ENCODE results near the gene MGST1.

The MGST1 gene

GRCh38 chr12:16324772-16325171 lies 22.7 kb upstream of the MGST1 start:
- no peak overlapping the region for H3K9ac ChIP-seq (ENCODE audit: low read length in 5 of 5)
- H3K9me3 ChIP-seq (ENCODE audit: control insufficient read depth in 5 of 5, low read length in 5 of 5) = peaks cover 0 to 10% (median 0%) of the 10 kb centered on the region in 5 donors
- no peaks in the 10 kb centered on the region for H3K36me3 ChIP-seq (ENCODE audit: control insufficient read depth in 5 of 5, insufficient read depth in 5 of 5, low read length in 5 of 5)
- no peaks in the 10 kb centered on the region for H3K27me3 ChIP-seq (ENCODE audit: control insufficient read depth in 5 of 5, insufficient read depth in 4 of 5, low read length in 5 of 5)
- no peak overlapping the region for H3K27ac ChIP-seq (ENCODE audit: low read depth, low read length)
- H3K4me1 ChIP-seq (ENCODE audit: control insufficient read depth in 5 of 5, insufficient read depth in 5 of 5, low read length in 5 of 5) = no peaks in the 10 kb centered on the region
- H3K4me3 ChIP-seq (ENCODE audit: low read depth in 1 of 5, low read length in 5 of 5) = no peak overlapping the region

- Histone ChIP-seq H3K4me3 (ENCODE audit: low read depth in 1 of 5, low read length in 5 of 5) (no peak overlapping the region), H3K36me3 (ENCODE audit: control insufficient read depth in 5 of 5, insufficient read depth in 5 of 5, low read length in 5 of 5) (no peaks in the 10 kb centered on the region), H3K9me3 (ENCODE audit: control insufficient read depth in 5 of 5, low read length in 5 of 5) (peaks cover 0 to 10% (median 0%) of the 10 kb centered on the region in 5 donors), H3K4me1 (ENCODE audit: control insufficient read depth in 5 of 5, insufficient read depth in 5 of 5, low read length in 5 of 5) (no peaks in the 10 kb centered on the region), H3K27me3 (ENCODE audit: control insufficient read depth in 5 of 5, insufficient read depth in 4 of 5, low read length in 5 of 5) (no peaks in the 10 kb centered on the region), H3K27ac (ENCODE audit: low read depth, low read length) (no peak overlapping the region), H3K9ac (ENCODE audit: low read length in 5 of 5) (no peak overlapping the region)
Observed at GRCh38 chr12:16325426-16325825, 22.0 kb upstream of the MGST1 start.

GRCh38 chr12:16327963-16328362 lies 19.5 kb upstream of the MGST1 start:
- Histone ChIP-seq H3K36me3 (ENCODE audit: control insufficient read depth in 5 of 5, insufficient read depth in 5 of 5, low read length in 5 of 5) (no peaks in the 10 kb centered on the region), H3K9ac (ENCODE audit: low read length in 5 of 5) (no peak overlapping the region)

DNA sequence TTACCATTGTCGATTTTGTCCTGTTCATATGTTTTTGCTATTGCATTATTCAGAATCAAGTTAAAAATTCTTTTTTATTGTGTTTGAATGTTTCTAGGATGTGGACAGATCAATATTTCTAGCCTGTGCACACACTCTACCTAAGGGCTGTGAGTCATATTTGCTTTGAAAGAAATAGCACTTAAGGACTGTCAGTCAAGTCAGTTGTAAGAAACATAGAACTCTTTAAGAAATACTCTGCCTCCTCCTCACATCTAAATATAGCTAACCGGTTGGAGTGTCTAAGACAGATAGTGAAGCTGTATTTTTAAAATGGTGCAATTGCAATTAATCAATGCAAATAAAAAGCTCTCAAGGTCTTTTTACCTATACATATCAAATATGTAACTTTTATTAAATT lies 17.9 kb upstream of the MGST1 start:
- Histone ChIP-seq H3K4me1 (ENCODE audit: control insufficient read depth in 5 of 5, insufficient read depth in 5 of 5, low read length in 5 of 5) (no peaks in the 10 kb centered on the region), H3K4me3 (ENCODE audit: low read depth in 1 of 5, low read length in 5 of 5) (no peak overlapping the region), H3K9ac (ENCODE audit: low read length in 5 of 5) (no peak overlapping the region), H3K27me3 (ENCODE audit: control insufficient read depth in 5 of 5, insufficient read depth in 4 of 5, low read length in 5 of 5) (no peaks in the 10 kb centered on the region), H3K27ac (ENCODE audit: low read depth, low read length) (no peak overlapping the region), H3K9me3 (ENCODE audit: control insufficient read depth in 5 of 5, low read length in 5 of 5) (peaks cover 0 to 10% (median 0%) of the 10 kb centered on the region in 5 donors), H3K36me3 (ENCODE audit: control insufficient read depth in 5 of 5, insufficient read depth in 5 of 5, low read length in 5 of 5) (peaks cover 0 to 2% (median 0%) of the 10 kb centered on the region in 5 donors)

More at GRCh38 chr12:16327963-16328362, 19.5 kb upstream of the MGST1 start:
- H3K27me3 ChIP-seq (ENCODE audit: control insufficient read depth in 5 of 5, insufficient read depth in 4 of 5, low read length in 5 of 5) = no peaks in the 10 kb centered on the region
- H3K4me3 ChIP-seq (ENCODE audit: low read depth in 1 of 5, low read length in 5 of 5) = no peak overlapping the region
- H3K27ac ChIP-seq (ENCODE audit: low read depth, low read length) = no peak overlapping the region
- peaks cover 0 to 10% (median 0%) of the 10 kb centered on the region in 5 donors for H3K9me3 ChIP-seq (ENCODE audit: control insufficient read depth in 5 of 5, low read length in 5 of 5)
- H3K4me1 ChIP-seq (ENCODE audit: control insufficient read depth in 5 of 5, insufficient read depth in 5 of 5, low read length in 5 of 5) = no peaks in the 10 kb centered on the region

- Histone ChIP-seq H3K9me3 (ENCODE audit: control insufficient read depth in 5 of 5, low read length in 5 of 5) (peaks cover 0 to 10% (median 0%) of the 10 kb centered on the region in 5 donors), H3K27ac (ENCODE audit: low read depth, low read length) (no peak overlapping the region), H3K36me3 (ENCODE audit: control insufficient read depth in 5 of 5, insufficient read depth in 5 of 5, low read length in 5 of 5) (peaks cover 0 to 3% (median 0%) of the 10 kb centered on the region in 5 donors), H3K4me1 (ENCODE audit: control insufficient read depth in 5 of 5, insufficient read depth in 5 of 5, low read length in 5 of 5) (no peaks in the 10 kb centered on the region), H3K27me3 (ENCODE audit: control insufficient read depth in 5 of 5, insufficient read depth in 4 of 5, low read length in 5 of 5) (no peaks in the 10 kb centered on the region), H3K4me3 (ENCODE audit: low read depth in 1 of 5, low read length in 5 of 5) (no peak overlapping the region), H3K9ac (ENCODE audit: low read length in 5 of 5) (no peak overlapping the region)
Observed at GRCh38 chr12:16330560-16330959, 16.9 kb upstream of the MGST1 start.

DNA sequence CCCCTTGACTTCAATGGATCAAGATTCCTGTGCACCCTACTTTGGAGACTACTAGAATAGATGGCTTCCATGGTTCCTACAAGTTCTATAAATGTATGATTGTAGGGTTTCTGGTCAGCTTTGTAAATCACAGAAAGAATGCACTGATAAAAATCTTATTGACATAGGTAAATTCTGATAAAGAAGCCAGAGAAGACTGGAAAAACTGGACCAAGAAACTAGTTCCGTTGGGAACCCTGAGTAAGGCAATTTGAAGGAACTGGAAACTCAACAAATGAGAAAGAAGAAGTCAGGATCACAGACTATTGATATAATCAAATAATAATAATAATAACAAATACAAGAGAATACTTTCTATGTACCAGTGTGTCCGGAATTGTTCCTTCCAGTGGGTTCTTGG lies 15.4 kb upstream of the MGST1 start:
- Histone ChIP-seq H3K27me3 (ENCODE audit: control insufficient read depth in 5 of 5, insufficient read depth in 4 of 5, low read length in 5 of 5) (no peaks in the 10 kb centered on the region), H3K36me3 (ENCODE audit: control insufficient read depth in 5 of 5, insufficient read depth in 5 of 5, low read length in 5 of 5) (peaks cover 0 to 3% (median 0%) of the 10 kb centered on the region in 5 donors), H3K4me1 (ENCODE audit: control insufficient read depth in 5 of 5, insufficient read depth in 5 of 5, low read length in 5 of 5) (no peaks in the 10 kb centered on the region), H3K27ac (ENCODE audit: low read depth, low read length) (no peak overlapping the region), H3K4me3 (ENCODE audit: low read depth in 1 of 5, low read length in 5 of 5) (no peak overlapping the region), H3K9me3 (ENCODE audit: control insufficient read depth in 5 of 5, low read length in 5 of 5) (peaks cover 0 to 10% (median 0%) of the 10 kb centered on the region in 5 donors), H3K9ac (ENCODE audit: low read length in 5 of 5) (no peak overlapping the region)

DNA sequence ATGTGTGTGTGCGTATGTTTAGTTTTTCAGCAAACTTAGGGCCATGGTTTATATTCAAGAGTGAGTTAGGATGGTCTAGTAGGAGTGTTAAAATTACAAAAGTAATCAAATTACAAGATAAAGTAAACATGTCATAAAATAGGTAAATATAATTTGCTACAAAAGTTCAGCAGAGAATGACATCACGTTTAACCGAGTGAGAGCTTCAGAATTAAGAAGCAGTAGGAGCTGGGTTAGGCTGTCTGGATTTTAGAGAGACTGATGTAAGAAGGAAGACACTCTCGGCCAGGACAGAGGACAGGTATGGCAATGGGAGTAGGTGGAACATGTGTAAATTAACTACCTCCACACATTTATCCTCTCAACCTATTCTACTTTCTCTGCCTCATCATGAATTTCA lies 11.6 kb upstream of the MGST1 start:
- H3K36me3 ChIP-seq (ENCODE audit: control insufficient read depth in 5 of 5, insufficient read depth in 5 of 5, low read length in 5 of 5) = peaks cover 0 to 3% (median 0%) of the 10 kb centered on the region in 5 donors
- no peaks in the 10 kb centered on the region for H3K27me3 ChIP-seq (ENCODE audit: control insufficient read depth in 5 of 5, insufficient read depth in 4 of 5, low read length in 5 of 5)
- no peak overlapping the region for H3K4me3 ChIP-seq (ENCODE audit: low read depth in 1 of 5, low read length in 5 of 5)
- no peaks in the 10 kb centered on the region for H3K4me1 ChIP-seq (ENCODE audit: control insufficient read depth in 5 of 5, insufficient read depth in 5 of 5, low read length in 5 of 5)
- H3K27ac ChIP-seq (ENCODE audit: low read depth, low read length) = no peak overlapping the region
- no peak overlapping the region for H3K9ac ChIP-seq (ENCODE audit: low read length in 5 of 5)
- H3K9me3 ChIP-seq (ENCODE audit: control insufficient read depth in 5 of 5, low read length in 5 of 5) = no peaks in the 10 kb centered on the region

DNA sequence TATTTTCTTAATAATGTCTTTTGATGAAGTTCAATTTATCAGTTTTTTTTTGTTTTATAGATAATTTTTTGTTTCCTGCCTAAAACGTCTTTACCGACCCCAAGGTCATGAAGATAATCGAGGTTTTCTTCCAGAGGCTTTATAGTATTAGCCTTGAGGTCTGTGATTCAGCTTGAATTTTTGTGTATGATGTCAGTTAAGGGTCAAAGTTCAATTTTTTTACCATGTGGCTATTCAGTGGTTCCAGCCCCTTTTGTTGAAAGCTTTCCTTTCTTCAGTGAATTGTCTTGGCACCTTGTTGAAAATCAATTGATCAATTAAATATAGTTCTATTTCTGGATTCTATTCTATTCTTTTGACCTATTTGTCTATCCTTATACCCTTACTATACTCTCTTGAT lies 3.2 kb upstream of the MGST1 start:
- H3K9ac ChIP-seq (ENCODE audit: low read length in 5 of 5) = no peak overlapping the region
- H3K36me3 ChIP-seq (ENCODE audit: control insufficient read depth in 5 of 5, insufficient read depth in 5 of 5, low read length in 5 of 5) = no peaks in the 10 kb centered on the region
- no peaks in the 10 kb centered on the region for H3K27me3 ChIP-seq (ENCODE audit: control insufficient read depth in 5 of 5, insufficient read depth in 4 of 5, low read length in 5 of 5)
- peaks cover 0 to 24% (median 12%) of the 10 kb centered on the region in 5 donors for H3K4me1 ChIP-seq (ENCODE audit: control insufficient read depth in 5 of 5, insufficient read depth in 5 of 5, low read length in 5 of 5)
- H3K4me3 ChIP-seq (ENCODE audit: low read depth in 1 of 5, low read length in 5 of 5) = no peak overlapping the region
- no peaks in the 10 kb centered on the region for H3K9me3 ChIP-seq (ENCODE audit: control insufficient read depth in 5 of 5, low read length in 5 of 5)
- no peak overlapping the region for H3K27ac ChIP-seq (ENCODE audit: low read depth, low read length)

- Histone ChIP-seq H3K27ac (ENCODE audit: low read depth, low read length) (no peak overlapping the region), H3K4me1 (ENCODE audit: control insufficient read depth in 5 of 5, insufficient read depth in 5 of 5, low read length in 5 of 5) (peaks cover 0 to 25% (median 15%) of the 10 kb centered on the region in 5 donors), H3K9ac (ENCODE audit: low read length in 5 of 5) (no peak overlapping the region), H3K9me3 (ENCODE audit: control insufficient read depth in 5 of 5, low read length in 5 of 5) (no peaks in the 10 kb centered on the region), H3K36me3 (ENCODE audit: control insufficient read depth in 5 of 5, insufficient read depth in 5 of 5, low read length in 5 of 5) (no peaks in the 10 kb centered on the region), H3K4me3 (ENCODE audit: low read depth in 1 of 5, low read length in 5 of 5) (no peak overlapping the region), H3K27me3 (ENCODE audit: control insufficient read depth in 5 of 5, insufficient read depth in 4 of 5, low read length in 5 of 5) (no peaks in the 10 kb centered on the region)
Observed at GRCh38 chr12:16345105-16345504, 2.3 kb upstream of the MGST1 start.

- Histone ChIP-seq H3K9ac (ENCODE audit: low read length in 5 of 5) (peak overlapping the region; percentile 89 to 100 (median 97)), H3K27me3 (ENCODE audit: control insufficient read depth in 5 of 5, insufficient read depth in 4 of 5, low read length in 5 of 5) (no peaks in the 10 kb centered on the region), H3K27ac (ENCODE audit: low read depth, low read length) (peak overlapping the region; percentile 99), H3K4me1 (ENCODE audit: control insufficient read depth in 5 of 5, insufficient read depth in 5 of 5, low read length in 5 of 5) (peaks cover 5 to 33% (median 24%) of the 10 kb centered on the region in 5 donors), H3K9me3 (ENCODE audit: control insufficient read depth in 5 of 5, low read length in 5 of 5) (no peaks in the 10 kb centered on the region), H3K36me3 (ENCODE audit: control insufficient read depth in 5 of 5, insufficient read depth in 5 of 5, low read length in 5 of 5) (no peaks in the 10 kb centered on the region), H3K4me3 (ENCODE audit: low read depth in 1 of 5, low read length in 5 of 5) (peak overlapping the region; percentile 72 to 93 (median 84))
Observed at GRCh38 chr12:16346958-16347357, 487 bp upstream of the MGST1 start.

Measured in subcutaneous abdominal adipose tissue (tissue), 5 donors.